ENCODE results near the gene NEU1. TPM values are rescaled to one million over a fixed set of nuclear protein-coding genes. Genes with fewer than 3 reads are reported as not detected.
"Not testable (repeated sequence)": the region's sequence is repeated elsewhere in the genome, so short reads cannot be mapped to it uniquely, and the experiment has no call there.

Gene NEU1
- total RNA-seq, 1 donor = 19.4 TPM

- Histone ChIP-seq H3K4me1 (ENCODE audit: insufficient read depth, low read length) (peaks cover 31% of the 10 kb centered on the region), H3K27me3 (ENCODE audit: insufficient read depth, low read length) (no peaks in the 10 kb centered on the region), H3K9me3 (ENCODE audit: low read depth, low read length) (no peaks in the 10 kb centered on the region), H3K4me3 (ENCODE audit: low read length) (no peak overlapping the region)
Observed at GRCh38 chr6:31811645-31812044, 51.0 kb downstream of the NEU1 start.

GRCh38 chr6:31808599-31808998 is 54.0 kb downstream of the NEU1 start:
- H3K9me3 ChIP-seq (ENCODE audit: low read depth, low read length); H3K4me3 ChIP-seq (ENCODE audit: low read length); H3K27me3 ChIP-seq (ENCODE audit: insufficient read depth, low read length): not testable (repeated sequence)
- H3K4me1 ChIP-seq (ENCODE audit: insufficient read depth, low read length) = peaks cover 41% of the 10 kb centered on the region

Other genes starting within 250 kb of the NEU1 start
- 245 TPM for gene AIF1, start 247.6 kb downstream of the NEU1 start, total RNA-seq
- gene PRRC2A, start 242.1 kb downstream of the NEU1 start, total RNA-seq = 67.0 TPM
- 81.3 TPM for gene BAG6, start 210.2 kb downstream of the NEU1 start, total RNA-seq
- 3.0 TPM for gene APOM, start 206.9 kb downstream of the NEU1 start, total RNA-seq
- 14.6 TPM for gene C6orf47, start 202.0 kb downstream of the NEU1 start, total RNA-seq
- 11.9 TPM for gene GPANK1, start 197.8 kb downstream of the NEU1 start, total RNA-seq
- gene CSNK2B, start 196.7 kb downstream of the NEU1 start, total RNA-seq = 124 TPM
- gene LY6G5B, start 192.8 kb downstream of the NEU1 start, total RNA-seq = 9.8 TPM
- 1.2 TPM for gene LY6G5C, start 181.8 kb downstream of the NEU1 start, total RNA-seq
- gene ABHD16A, start 159.5 kb downstream of the NEU1 start, total RNA-seq = 36.9 TPM
- 7.7 TPM for gene LY6G6F, start 156.0 kb downstream of the NEU1 start, total RNA-seq
- gene LY6G6D, start 147.5 kb downstream of the NEU1 start, total RNA-seq = 1.0 TPM
- gene LY6G6C, start 141.1 kb downstream of the NEU1 start, total RNA-seq = not detected
- gene MPIG6B, start 139.4 kb downstream of the NEU1 start, total RNA-seq = 11.5 TPM
- 9.8 TPM for gene DDAH2, start 133.5 kb downstream of the NEU1 start, total RNA-seq
- 421 TPM for gene CLIC1, start 126.3 kb downstream of the NEU1 start, total RNA-seq
- gene MSH5, start 122.8 kb downstream of the NEU1 start, total RNA-seq = 6.1 TPM
- 0.63 TPM for gene SAPCD1, start 100.2 kb downstream of the NEU1 start, total RNA-seq
- 0.31 TPM for gene VWA7, start 85.5 kb downstream of the NEU1 start, total RNA-seq
- gene VARS1, start 67.1 kb downstream of the NEU1 start, total RNA-seq = 12.3 TPM
- gene LSM2, start 55.9 kb downstream of the NEU1 start, total RNA-seq = 15.4 TPM
- gene HSPA1L, start 47.5 kb downstream of the NEU1 start, total RNA-seq = 2.7 TPM
- 16.6 TPM for gene HSPA1A, start 47.3 kb downstream of the NEU1 start, total RNA-seq
- 13.3 TPM for gene HSPA1B, start 35.1 kb downstream of the NEU1 start, total RNA-seq
- gene SLC44A4, start 16.2 kb upstream of the NEU1 start, total RNA-seq = 0.10 TPM
- gene EHMT2, start 34.9 kb upstream of the NEU1 start, total RNA-seq = 14.4 TPM
- 0.21 TPM for gene ZBTB12, start 39.3 kb upstream of the NEU1 start, total RNA-seq
- gene C2, start 64.9 kb upstream of the NEU1 start, total RNA-seq = 2.5 TPM
- 3.1 TPM for gene CFB, start 83.3 kb upstream of the NEU1 start, total RNA-seq
- gene NELFE, start 96.2 kb upstream of the NEU1 start, total RNA-seq = 47.8 TPM
- gene SKIC2, start 96.4 kb upstream of the NEU1 start, total RNA-seq = 44.8 TPM
- 16.1 TPM for gene DXO, start 109.3 kb upstream of the NEU1 start, total RNA-seq
- gene C4A, start 119.2 kb upstream of the NEU1 start, total RNA-seq = 0.94 TPM
- gene C4B, start 152.0 kb upstream of the NEU1 start, total RNA-seq = 1.0 TPM
- gene CYP21A2, start 175.6 kb upstream of the NEU1 start, total RNA-seq = not detected
- gene TNXB, start 246.5 kb upstream of the NEU1 start, total RNA-seq = 2.8 TPM